H9 (cell line): ENCODE results near the gene PLD2. TPM values are rescaled to one million over a fixed set of nuclear protein-coding genes. Genes with fewer than 3 reads are reported as not detected.

Experiments
- DNase-seq: peaks from one replicate; pipeline ENCODE4 v3.0.0-alpha.2; 2017
- H2AFZ ChIP-seq: one replicate; pipeline ENCODE4 v1.6.1; 2013; ENCODE audit warnings: mild to moderate bottlenecking, low read length, control low read depth, moderate library complexity
- H2AK5ac ChIP-seq: 2 replicates; pipeline ENCODE4 v1.6.1; 2013; ENCODE audit warnings: low read length, control low read depth, mixed read lengths; ENCODE audit not compliant: insufficient read length
- H2BK120ac ChIP-seq: one replicate; pipeline ENCODE4 v1.6.1; 2013; ENCODE audit warnings: low read depth, mild to moderate bottlenecking, low read length, control low read depth, inconsistent platforms; ENCODE audit not compliant: poor library complexity, severe bottlenecking
- H2BK12ac ChIP-seq: 2 replicates; pipeline ENCODE4 v1.6.1; 2013; ENCODE audit warnings: low read length, control low read depth, mixed read lengths, low read depth; ENCODE audit not compliant: insufficient read length
- H2BK15ac ChIP-seq: 2 replicates; pipeline ENCODE4 v1.6.1; 2013; ENCODE audit warnings: low read depth, low read length, control low read depth
- H2BK20ac ChIP-seq: one replicate; pipeline ENCODE4 v1.6.1; 2013; ENCODE audit warnings: low read depth, mild to moderate bottlenecking, low read length, control low read depth, inconsistent platforms; ENCODE audit not compliant: poor library complexity, severe bottlenecking
- H2BK5ac ChIP-seq: 2 replicates; pipeline ENCODE4 v1.6.1; 2013; ENCODE audit warnings: low read length, control low read depth, mixed read lengths; ENCODE audit not compliant: insufficient read length
- H3K14ac ChIP-seq: 2 replicates; pipeline ENCODE4 v1.6.1; 2013; ENCODE audit warnings: low read length, control low read depth; ENCODE audit not compliant: insufficient read depth
- H3K18ac ChIP-seq: 2 replicates; pipeline ENCODE4 v1.6.1; 2013; ENCODE audit warnings: low read depth, mild to moderate bottlenecking, mixed read lengths, low read length, control low read depth; ENCODE audit not compliant: insufficient read length
- H3K23ac ChIP-seq: 2 replicates; pipeline ENCODE4 v1.6.1; 2013; ENCODE audit warnings: low read length, control low read depth, mixed read lengths, low read depth; ENCODE audit not compliant: insufficient read length
- H3K23me2 ChIP-seq: 2 replicates; pipeline ENCODE4 v1.6.1; 2013; ENCODE audit warnings: low read depth, mild to moderate bottlenecking, mixed read lengths, low read length, control low read depth; ENCODE audit not compliant: insufficient read length, poor library complexity, severe bottlenecking
- H3K27ac ChIP-seq: 2 replicates; pipeline ENCODE4 v1.5.1; 2013; ENCODE audit warnings: low read length, control low read depth, mixed read lengths, low read depth; ENCODE audit not compliant: insufficient read length
- H3K27me3 ChIP-seq: 2 replicates; pipeline ENCODE4 v1.6.1; 2013; ENCODE audit warnings: low read length, control low read depth, inconsistent platforms; ENCODE audit not compliant: insufficient read depth
- H3K4ac ChIP-seq: 2 replicates; pipeline ENCODE4 v1.6.1; 2013; ENCODE audit warnings: low read depth, mild to moderate bottlenecking, control low read depth, inconsistent platforms, low read length, moderate library complexity
- H3K4me1 ChIP-seq: 2 replicates; pipeline ENCODE4 v1.6.1; 2013; ENCODE audit warnings: low read length, control low read depth, inconsistent platforms; ENCODE audit not compliant: insufficient read depth
- H3K4me2 ChIP-seq: 2 replicates; pipeline ENCODE4 v1.6.1; 2013; ENCODE audit warnings: low read length, control low read depth, mixed read lengths; ENCODE audit not compliant: insufficient read length, insufficient read depth
- H3K56ac ChIP-seq: 2 replicates; pipeline ENCODE4 v1.6.1; 2013; ENCODE audit warnings: low read depth, mild to moderate bottlenecking, mixed read lengths, low read length, control low read depth; ENCODE audit not compliant: insufficient read length
- H3K79me1 ChIP-seq: 2 replicates; pipeline ENCODE4 v1.6.1; 2013; ENCODE audit warnings: low read depth, mild to moderate bottlenecking, moderate library complexity, low read length, control low read depth, inconsistent platforms; ENCODE audit not compliant: insufficient read depth, poor library complexity, severe bottlenecking
- H3K79me2 ChIP-seq: 2 replicates; pipeline ENCODE4 v1.6.1; 2013; ENCODE audit warnings: low read length, control low read depth, inconsistent platforms; ENCODE audit not compliant: insufficient read depth
- H3K9ac ChIP-seq: 2 replicates; pipeline ENCODE4 v1.6.1; 2013; ENCODE audit warnings: low read length, control low read depth, mixed read lengths; ENCODE audit not compliant: insufficient read length; ENCODE audit errors: extremely low read depth
- H3K9me3 ChIP-seq: one replicate; pipeline ENCODE4 v1.6.1; 2013; ENCODE audit warnings: low read depth, low read length, inconsistent platforms; ENCODE audit not compliant: control insufficient read depth
- H3T11ph ChIP-seq: one replicate; pipeline ENCODE4 v1.6.1; 2013; ENCODE audit warnings: mild to moderate bottlenecking, low read length, control low read depth, inconsistent platforms
- H4K20me1 ChIP-seq: one replicate; pipeline ENCODE4 v1.6.1; 2013; ENCODE audit not compliant: control insufficient read depth, insufficient read length, insufficient read depth
- H4K5ac ChIP-seq: 2 replicates; pipeline ENCODE4 v1.6.1; 2013; ENCODE audit warnings: low read depth, mild to moderate bottlenecking, mixed read lengths, low read length, control low read depth; ENCODE audit not compliant: insufficient read length
- H4K8ac ChIP-seq: replicated peaks from 2 replicates; pipeline ENCODE4 v1.6.1; 2013; ENCODE audit warnings: low read length, control low read depth, mixed read lengths, low read depth; ENCODE audit not compliant: insufficient read length
- H4K91ac ChIP-seq: 2 replicates; pipeline ENCODE4 v1.6.1; 2013; ENCODE audit warnings: low read depth, mild to moderate bottlenecking, moderate library complexity, mixed read lengths, low read length, control low read depth; ENCODE audit not compliant: insufficient read length
- H3K27ac Mint-ChIP-seq, 3 experiments: 2 replicates in 2 of 3; 3 replicates in 1 of 3; pipeline ENCODE4 v1.8.0; 2020 to 2021; ENCODE audit warnings: mixed read lengths in 3 of 3, mild to moderate bottlenecking in 1 of 3, moderate library complexity in 1 of 3
- H3K27me3 Mint-ChIP-seq: 2 replicates; pipeline ENCODE4 v1.8.0; 2021; ENCODE audit warnings: low read depth, mild to moderate bottlenecking, moderate library complexity, mixed read lengths
- H3K36me3 Mint-ChIP-seq, 3 experiments: 2 replicates in 2 of 3; 3 replicates in 1 of 3; pipeline ENCODE4 v1.8.0; 2020 to 2021; ENCODE audit warnings: low read depth in 3 of 3, mixed read lengths in 3 of 3; ENCODE audit not compliant: insufficient read depth in 1 of 3
- H3K4me1 Mint-ChIP-seq, 2 experiments: 2 replicates each; pipeline ENCODE4 v1.8.0; 2020; ENCODE audit warnings: mixed read lengths in 2 of 2
- H3K4me3 Mint-ChIP-seq, 2 experiments: 2 replicates in 1 of 2; 3 replicates in 1 of 2; pipeline ENCODE4 v1.8.0; 2020 to 2021; ENCODE audit warnings: mild to moderate bottlenecking in 2 of 2, mixed read lengths in 2 of 2, moderate library complexity in 1 of 2
- H3K9me3 Mint-ChIP-seq, 2 experiments: 2 replicates in 1 of 2; 3 replicates in 1 of 2; pipeline ENCODE4 v1.8.0; 2020; ENCODE audit warnings: mild to moderate bottlenecking in 2 of 2, mixed read lengths in 2 of 2, moderate library complexity in 1 of 2
- CTCF ChIP-seq: fragments of 200-600 bp; sonication (generic); conservative IDR thresholded peaks from 3 replicates; pipeline ENCODE4 v1.8.0; 2021; ENCODE audit warnings: antibody characterized with exemption, mild to moderate bottlenecking
- WGBS: extraction: QIAGEN DNeasy Blood & Tissue Kit; methylation state at CpG from one replicate; pipeline ENCODE4 v1.1.7; 2013; ENCODE audit warnings: missing lambda C conversion rate, low lambda C conversion rate, mixed read lengths; ENCODE audit not compliant: insufficient read length; ENCODE audit errors: extremely low coverage; 5-methylcytosine and 5-hydroxymethylcytosine counted together
- total RNA-seq: library from RNA; stranded (reverse); gene quantifications from 2 replicates; pipeline ENCODE4 v1.2.1, GENCODE V29; 2021

The PLD2 gene
- total RNA-seq, 1 experiment from 2014 or later: 63.3 TPM

- no peak overlapping the region for H3T11ph ChIP-seq
- H3K9me3 Mint-ChIP-seq: no peaks in the 10 kb centered on the region; a peak in 1 of 5 replicates
- H2BK20ac ChIP-seq: no peak overlapping the region
- H3K27me3 Mint-ChIP-seq: peaks cover 87% of the 10 kb centered on the region
- H3K9ac ChIP-seq: no peak overlapping the region
- no peak overlapping the region for H3K56ac ChIP-seq
- TF ChIP-seq CTCF: no peak
- H3K4me1 Mint-ChIP-seq: peaks cover 27 to 35% of the 10 kb centered on the region in 2 experiments
- no peak overlapping the region for H2BK15ac ChIP-seq
- H4K8ac ChIP-seq: no peak overlapping the region
- H3K27ac ChIP-seq: no peak overlapping the region
- H2BK120ac ChIP-seq: no peak overlapping the region
- H3K27me3 ChIP-seq: peaks cover 51% of the 10 kb centered on the region
- no peak overlapping the region for H3K27ac Mint-ChIP-seq
- H3K4me3 Mint-ChIP-seq: peak overlapping the region; percentile 70 to 87
- H2BK5ac ChIP-seq: no peak overlapping the region
- peak overlapping the region; percentile 47 for H3K4me2 ChIP-seq
- H3K36me3 Mint-ChIP-seq: no peaks in the 10 kb centered on the region; a peak in 1 of 7 replicates
- H3K23me2 ChIP-seq: peaks cover 17% of the 10 kb centered on the region
- no peaks in the 10 kb centered on the region for H3K9me3 ChIP-seq
- H3K79me2 ChIP-seq: no peaks in the 10 kb centered on the region
- WGBS: no CpG with 5 or more reads among the region's 14 CpGs
- no peak overlapping the region for H3K18ac ChIP-seq
- no peak overlapping the region for H2AFZ ChIP-seq
- H3K23ac ChIP-seq: no peak overlapping the region
- no peak overlapping the region for H3K4ac ChIP-seq
- H3K14ac ChIP-seq: no peak overlapping the region; the same call in 1 of the 2 replicates
- H4K20me1 ChIP-seq: peaks cover 3% of the 10 kb centered on the region
- no peak overlapping the region for H2AK5ac ChIP-seq
- H2BK12ac ChIP-seq: no peak overlapping the region
- H4K91ac ChIP-seq: no peak overlapping the region
- H4K5ac ChIP-seq: no peak overlapping the region
- peaks cover 2% of the 10 kb centered on the region; the same call in 1 of the 2 replicates for H3K4me1 ChIP-seq
- DNase-seq: no peak
- H3K79me1 ChIP-seq: no peaks in the 10 kb centered on the region
Measured at GRCh38 chr17:4788159-4788806, 18.7 kb upstream of the PLD2 start.
